Right atrium auricular region (tissue), 2 donors: Measurements from ENCODE around the gene ARHGAP23. TPM values are rescaled to one million over a fixed set of nuclear protein-coding genes. Genes with fewer than 3 reads are reported as not detected.
"Not testable (repeated sequence)": the region's sequence is repeated elsewhere in the genome, so short reads cannot be mapped to it uniquely, and the experiment has no call there.

Source experiments
- DNase-seq: peaks from one replicate; pipeline ENCODE4 v3.0.0-alpha.2; 2019; ENCODE audit warnings: low spot score
- H3K27ac ChIP-seq, 2 donors: fragments of 200-600 bp; sonication (generic); 1 replicate in 1 of 2; 2 replicates in 1 of 2; pipeline ENCODE4 v1.5.1; 2016 to 2019
- H3K27me3 ChIP-seq, 2 donors: fragments of 200-600 bp; sonication (generic); one replicate each; pipeline versions ENCODE4 v1.5.1 to v1.6.0; 2017 to 2019
- H3K36me3 ChIP-seq: fragments of 200-600 bp; sonication (generic); one replicate; pipeline ENCODE4 v1.5.1; 2016
- H3K4me1 ChIP-seq, 2 donors: fragments of 200-600 bp; sonication (generic); one replicate each; pipeline versions ENCODE4 v1.5.1 to v1.6.0; 2017 to 2019
- H3K4me3 ChIP-seq, 2 donors: fragments of 200-600 bp; sonication (generic); 1 replicate in 1 of 2; 2 replicates in 1 of 2; pipeline ENCODE4 v1.5.1; 2017 to 2019; ENCODE audit warnings: mild to moderate bottlenecking in 1 of 2, moderate library complexity in 1 of 2
- H3K9me3 ChIP-seq, 2 donors: fragments of 200-600 bp; sonication (generic); one replicate each; pipeline ENCODE4 v1.5.1; 2019
- total RNA-seq, 2 donors: library from RNA; depleted of rRNA; stranded (reverse); fragments of >200 nt; gene quantifications; one replicate each; pipeline ENCODE4 v1.1.0, GENCODE V29; 2016
- TF ChIP-seq, protein P1 (sequence below), 2 donors: fragments of 200-600 bp; sonication (generic); IDR thresholded peaks; one replicate each; pipeline ENCODE4 v1.5.1; 2019; ENCODE audit warnings: antibody characterized with exemption in 2 of 2

ARHGAP23 gene
- total RNA-seq, 2 donors from 2014 or later = 59.9 to 95.6 TPM

- H3K27ac ChIP-seq = peak overlapping the region in 1 of 2 donors; percentile 16
- peaks cover 0 to 60% of the 10 kb centered on the region in 2 donors for H3K4me1 ChIP-seq
- H3K27me3 ChIP-seq = no peaks in the 10 kb centered on the region
- no peaks in the 10 kb centered on the region for H3K9me3 ChIP-seq
- TF ChIP-seq, protein P1, sequence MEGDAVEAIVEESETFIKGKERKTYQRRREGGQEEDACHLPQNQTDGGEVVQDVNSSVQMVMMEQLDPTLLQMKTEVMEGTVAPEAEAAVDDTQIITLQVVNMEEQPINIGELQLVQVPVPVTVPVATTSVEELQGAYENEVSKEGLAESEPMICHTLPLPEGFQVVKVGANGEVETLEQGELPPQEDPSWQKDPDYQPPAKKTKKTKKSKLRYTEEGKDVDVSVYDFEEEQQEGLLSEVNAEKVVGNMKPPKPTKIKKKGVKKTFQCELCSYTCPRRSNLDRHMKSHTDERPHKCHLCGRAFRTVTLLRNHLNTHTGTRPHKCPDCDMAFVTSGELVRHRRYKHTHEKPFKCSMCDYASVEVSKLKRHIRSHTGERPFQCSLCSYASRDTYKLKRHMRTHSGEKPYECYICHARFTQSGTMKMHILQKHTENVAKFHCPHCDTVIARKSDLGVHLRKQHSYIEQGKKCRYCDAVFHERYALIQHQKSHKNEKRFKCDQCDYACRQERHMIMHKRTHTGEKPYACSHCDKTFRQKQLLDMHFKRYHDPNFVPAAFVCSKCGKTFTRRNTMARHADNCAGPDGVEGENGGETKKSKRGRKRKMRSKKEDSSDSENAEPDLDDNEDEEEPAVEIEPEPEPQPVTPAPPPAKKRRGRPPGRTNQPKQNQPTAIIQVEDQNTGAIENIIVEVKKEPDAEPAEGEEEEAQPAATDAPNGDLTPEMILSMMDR (IDR thresholded peaks at IDR 0.05) = no peak
- DNase-seq = no peak
- H3K36me3 ChIP-seq = peaks cover 12% of the 10 kb centered on the region
- H3K4me3 ChIP-seq = no peak overlapping the region
Measured at GRCh38 chr17:38435795-38436194, 7.5 kb downstream of the ARHGAP23 start.

DNA sequence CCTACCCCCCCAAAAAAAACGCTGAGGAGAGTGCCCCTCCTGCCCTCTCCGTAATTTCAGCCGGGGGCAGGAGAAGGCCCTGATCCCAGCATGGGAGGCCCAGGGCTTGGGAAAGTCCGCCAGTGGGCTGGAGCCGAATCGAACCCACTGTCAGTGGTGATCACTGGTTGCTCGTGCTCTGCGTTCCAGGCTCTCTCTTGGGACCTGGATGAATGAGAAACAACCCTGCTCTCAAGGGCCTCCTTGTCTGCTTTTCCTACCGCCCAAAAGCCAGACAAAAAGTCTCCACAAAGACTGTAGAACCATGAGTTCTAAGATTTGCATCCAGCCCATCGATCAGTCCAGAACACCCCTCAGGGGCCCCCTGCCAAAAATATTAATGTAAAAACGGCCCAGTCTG, 8.1 kb downstream of the ARHGAP23 start:
- H3K4me1 ChIP-seq = peaks cover 0 to 60% of the 10 kb centered on the region in 2 donors
- no peak overlapping the region for H3K27ac ChIP-seq

DNA sequence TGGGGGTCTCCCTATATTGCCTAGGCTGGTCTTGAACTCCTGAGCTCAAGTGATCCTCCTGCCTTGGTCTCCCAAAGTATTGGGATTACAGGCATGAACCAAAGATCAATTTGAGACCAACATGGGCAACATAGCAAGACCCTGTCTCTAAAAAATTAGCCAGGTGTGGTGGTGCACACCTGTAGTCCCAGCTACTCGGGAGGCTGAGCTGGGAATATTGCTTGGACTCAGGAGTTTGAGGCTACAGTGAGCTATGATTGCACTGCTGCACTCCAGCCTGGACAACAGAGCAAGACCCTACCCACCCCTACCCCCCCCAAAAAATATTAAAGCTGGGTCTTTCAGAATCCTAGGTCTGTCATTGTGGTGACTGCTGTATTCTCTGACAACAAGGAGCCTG, 9.0 kb downstream of the ARHGAP23 start:
- not testable (repeated sequence) for H3K4me3 ChIP-seq, H3K9me3 ChIP-seq, H3K27me3 ChIP-seq, H3K27ac ChIP-seq, DNase-seq
- peaks cover 12% of the 10 kb centered on the region for H3K36me3 ChIP-seq
- H3K4me1 ChIP-seq = peaks cover 0 to 63% of the 10 kb centered on the region in 2 donors

More for the DNA sequence above, 8.1 kb downstream of the ARHGAP23 start:
- no peaks in the 10 kb centered on the region for H3K27me3 ChIP-seq
- H3K9me3 ChIP-seq = no peaks in the 10 kb centered on the region
- TF ChIP-seq, protein P1 (IDR thresholded peaks at IDR 0.05) = no peak
- peaks cover 12% of the 10 kb centered on the region for H3K36me3 ChIP-seq
- no peak overlapping the region for H3K4me3 ChIP-seq
- no peak for DNase-seq

DNA sequence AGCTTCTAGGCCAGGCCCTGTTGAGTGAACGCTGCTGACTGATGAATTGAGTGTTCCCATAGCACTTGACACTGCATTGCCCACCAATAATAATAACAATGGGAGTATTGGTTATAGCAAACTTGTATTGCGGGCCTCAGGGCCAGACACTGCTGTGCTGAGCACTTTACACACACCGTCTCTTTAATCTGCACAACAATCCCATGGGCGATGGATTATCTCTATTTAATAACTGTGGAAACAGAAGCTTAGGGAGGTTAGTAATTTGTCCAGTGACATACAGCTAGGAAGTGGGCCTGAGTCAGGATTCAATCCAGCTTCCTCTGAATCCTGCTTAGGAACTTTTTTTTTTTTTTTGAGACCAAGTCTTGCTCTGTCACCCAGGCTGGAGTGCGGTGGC, 11.2 kb downstream of the ARHGAP23 start:
- H3K4me1 ChIP-seq = peaks cover 0 to 78% of the 10 kb centered on the region in 2 donors
- TF ChIP-seq, protein P1 (IDR thresholded peaks at IDR 0.05) = no peak
- no peaks in the 10 kb centered on the region for H3K9me3 ChIP-seq
- H3K36me3 ChIP-seq = peaks cover 12% of the 10 kb centered on the region
- H3K27me3 ChIP-seq = no peaks in the 10 kb centered on the region
- DNase-seq = no peak
- H3K27ac ChIP-seq = peak overlapping the region; percentile 73 to 84
- no peak overlapping the region for H3K4me3 ChIP-seq

- TF ChIP-seq, protein P1 (IDR thresholded peaks at IDR 0.05) = no peak
- Histone ChIP-seq H3K9me3 (no peaks in the 10 kb centered on the region), H3K4me1 (peaks cover 0 to 68% of the 10 kb centered on the region in 2 donors), H3K36me3 (peaks cover 12% of the 10 kb centered on the region), H3K4me3 (no peak overlapping the region), H3K27ac (peak overlapping the region; percentile 73 to 84), H3K27me3 (no peaks in the 10 kb centered on the region)
- DNase-seq = no peak
Measured at GRCh38 chr17:38440614-38441397, 12.5 kb downstream of the ARHGAP23 start.

- Histone ChIP-seq H3K27ac (peak overlapping the region; percentile 73 to 84), H3K36me3 (peaks cover 12% of the 10 kb centered on the region), H3K9me3 (no peaks in the 10 kb centered on the region), H3K4me3 (no peak overlapping the region), H3K4me1 (peaks cover 0 to 62% of the 10 kb centered on the region in 2 donors), H3K27me3 (no peaks in the 10 kb centered on the region)
- no peak for DNase-seq
- TF ChIP-seq, protein P1 (IDR thresholded peaks at IDR 0.05) = no peak
Measured at GRCh38 chr17:38441429-38442061, 13.3 kb downstream of the ARHGAP23 start.
